Mesendoderm (in vitro differentiated cells): Measurements from ENCODE around the gene PRKAG1.

Experiments
- DNase-seq: peaks from one replicate; pipeline ENCODE4 v3.0.0; 2013
- H2AK5ac ChIP-seq: 2 replicates; pipeline ENCODE4 v1.6.1; 2013; ENCODE audit warnings: low read length, inconsistent platforms
- H2BK120ac ChIP-seq: 2 replicates; pipeline ENCODE4 v1.6.1; 2013; ENCODE audit warnings: low read depth, mild to moderate bottlenecking, low read length, moderate library complexity, mixed read lengths
- H2BK15ac ChIP-seq: replicated peaks from 2 replicates; pipeline ENCODE4 v1.6.1; 2013; ENCODE audit warnings: low read depth, mild to moderate bottlenecking, moderate library complexity
- H2BK5ac ChIP-seq: 2 replicates; pipeline ENCODE4 v1.6.1; 2013; ENCODE audit warnings: low read length, inconsistent platforms
- H3K18ac ChIP-seq: 2 replicates; pipeline ENCODE4 v1.6.1; 2013; ENCODE audit warnings: mild to moderate bottlenecking, low read length, mixed read lengths
- H3K23ac ChIP-seq: one replicate; pipeline ENCODE4 v1.6.1; 2013; ENCODE audit warnings: low read length
- H3K27ac ChIP-seq: 2 replicates; pipeline ENCODE4 v1.5.1; 2013; ENCODE audit warnings: low read depth, mild to moderate bottlenecking, inconsistent platforms, low read length, moderate library complexity
- H3K27me3 ChIP-seq: 2 replicates; pipeline ENCODE4 v1.6.1; 2013; ENCODE audit warnings: low read length, control low read depth, mild to moderate bottlenecking, inconsistent platforms; ENCODE audit not compliant: insufficient read depth, poor library complexity
- H3K36me3 ChIP-seq: 2 replicates; pipeline ENCODE4 v1.6.1; 2013; ENCODE audit warnings: low read length, inconsistent platforms; ENCODE audit not compliant: control insufficient read depth, insufficient read depth
- H3K4ac ChIP-seq: one replicate; pipeline ENCODE4 v1.6.1; 2013; ENCODE audit warnings: low read depth, mild to moderate bottlenecking, low read length, moderate library complexity
- H3K4me1 ChIP-seq: 2 replicates; pipeline ENCODE4 v1.6.1; 2013; ENCODE audit warnings: low read depth, low read length, inconsistent platforms; ENCODE audit not compliant: control insufficient read depth
- H3K4me2 ChIP-seq: 2 replicates; pipeline ENCODE4 v1.6.1; 2013; ENCODE audit warnings: low read length
- H3K4me3 ChIP-seq: 2 replicates; pipeline ENCODE4 v1.5.1; 2013; ENCODE audit warnings: mild to moderate bottlenecking, low read length
- H3K56ac ChIP-seq: one replicate; pipeline ENCODE4 v1.6.1; 2013; ENCODE audit warnings: low read length
- H3K79me1 ChIP-seq: 2 replicates; pipeline ENCODE4 v1.6.1; 2013; ENCODE audit warnings: low read length, inconsistent platforms
- H3K79me2 ChIP-seq: 2 replicates; pipeline ENCODE4 v1.6.1; 2013; ENCODE audit warnings: mild to moderate bottlenecking, low read length; ENCODE audit not compliant: control insufficient read depth, insufficient read depth
- H3K9ac ChIP-seq: 2 replicates; pipeline ENCODE4 v1.6.1; 2013; ENCODE audit warnings: low read length, inconsistent platforms
- H4K5ac ChIP-seq: one replicate; pipeline ENCODE4 v1.6.1; 2013; ENCODE audit warnings: low read length
- H4K8ac ChIP-seq: one replicate; pipeline ENCODE4 v1.6.1; 2013; ENCODE audit warnings: low read depth, mild to moderate bottlenecking, control low read depth, low read length, moderate library complexity
- WGBS: extraction: QIAGEN DNeasy Blood & Tissue Kit; methylation state at CpG from one replicate; pipeline ENCODE4 v1.1.7; 2013; ENCODE audit warnings: low lambda C conversion rate, missing lambda C conversion rate; ENCODE audit not compliant: insufficient coverage; ENCODE audit errors: extremely low coverage; 5-methylcytosine and 5-hydroxymethylcytosine counted together

PRKAG1 gene

DNA sequence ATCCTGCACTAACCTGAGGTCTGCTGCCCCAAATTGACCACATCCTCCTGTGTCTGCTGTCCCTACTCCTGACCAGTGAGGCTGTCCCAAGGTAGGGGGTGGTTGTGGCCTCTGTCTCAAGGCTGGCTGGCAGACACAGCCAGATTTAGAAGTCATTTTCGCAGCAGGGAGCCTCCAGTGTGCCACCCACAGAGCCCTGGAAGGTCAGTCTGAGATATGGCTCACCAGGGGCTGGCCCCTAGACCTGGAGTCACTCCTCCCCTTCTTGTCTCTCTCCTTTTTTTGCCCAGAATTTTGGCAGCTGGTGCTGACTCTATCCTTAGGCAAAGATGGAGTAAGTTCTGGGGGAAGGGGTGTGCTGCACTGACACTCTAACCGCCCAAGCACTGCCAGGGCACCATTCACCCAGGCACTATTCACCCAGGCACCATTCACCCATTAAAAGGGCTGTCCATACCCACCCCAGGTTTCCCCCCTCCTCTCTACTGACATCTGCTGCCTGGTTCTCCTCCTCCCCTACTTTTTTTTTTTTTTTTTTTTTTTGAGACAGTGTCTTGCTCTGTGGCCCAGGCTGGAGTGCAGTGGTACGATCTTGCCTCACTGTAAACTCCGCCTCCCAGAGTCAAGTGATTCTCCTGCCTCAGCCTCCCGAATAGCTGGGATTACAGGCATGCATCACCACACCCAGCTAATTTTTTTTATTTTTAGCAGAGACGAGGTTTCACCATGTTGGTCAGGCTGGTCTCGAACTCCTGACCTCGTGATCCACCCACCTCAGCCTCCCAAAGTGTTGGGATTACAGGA is 27.1 kb downstream of the PRKAG1 start:
- no peak overlapping the region for H2AK5ac ChIP-seq
- H3K4ac ChIP-seq = no peak overlapping the region
- no peaks in the 10 kb centered on the region for H3K36me3 ChIP-seq
- no peak overlapping the region for H2BK120ac ChIP-seq
- no peak for DNase-seq
- no peak overlapping the region for H3K9ac ChIP-seq
- H3K4me3 ChIP-seq = no peak overlapping the region
- H3K56ac ChIP-seq = peak overlapping the region; percentile 25
- H3K27ac ChIP-seq = no peak overlapping the region
- H3K4me2 ChIP-seq = no peak overlapping the region
- H3K23ac ChIP-seq = no peak overlapping the region
- no peak overlapping the region for H3K18ac ChIP-seq
- no peak overlapping the region for H2BK5ac ChIP-seq
- H3K79me1 ChIP-seq = no peaks in the 10 kb centered on the region
- H2BK15ac ChIP-seq = no peak overlapping the region
- H3K27me3 ChIP-seq = peaks cover 9% of the 10 kb centered on the region
- no CpG with 5 or more reads among the region's 8 CpGs for WGBS
- H4K8ac ChIP-seq = no peak overlapping the region
- H4K5ac ChIP-seq = no peak overlapping the region
- H3K4me1 ChIP-seq = peaks cover 13% of the 10 kb centered on the region
- no peaks in the 10 kb centered on the region for H3K79me2 ChIP-seq

DNA sequence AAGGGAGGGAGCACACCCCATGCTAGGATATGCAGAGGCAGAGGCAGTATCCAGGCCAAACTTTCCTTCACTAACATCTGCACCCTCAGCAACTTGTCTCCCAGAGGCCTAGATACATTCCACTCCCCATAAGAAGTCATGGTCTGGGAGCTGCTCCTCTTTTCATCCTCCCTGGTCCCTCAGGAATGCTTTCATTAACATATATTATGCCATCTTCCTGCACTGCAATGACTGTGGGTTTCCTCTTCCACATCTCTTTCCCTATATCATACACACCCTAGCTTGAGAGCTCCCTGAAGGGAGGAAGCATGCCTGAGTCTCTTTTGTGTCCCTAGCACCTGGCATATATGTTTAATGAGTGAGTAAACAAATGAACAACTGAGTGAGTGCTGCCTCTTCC is 28.0 kb downstream of the PRKAG1 start:
- no peak overlapping the region for H3K4ac ChIP-seq
- H3K4me2 ChIP-seq = no peak overlapping the region
- H3K9ac ChIP-seq = no peak overlapping the region
- no peak overlapping the region for H3K23ac ChIP-seq
- DNase-seq = no peak
- no peak overlapping the region for H2BK15ac ChIP-seq
- H3K27ac ChIP-seq = no peak overlapping the region
- H2AK5ac ChIP-seq = no peak overlapping the region
- H3K36me3 ChIP-seq = no peaks in the 10 kb centered on the region
- peaks cover 13% of the 10 kb centered on the region for H3K4me1 ChIP-seq
- no peak overlapping the region for H2BK5ac ChIP-seq
- peaks cover 9% of the 10 kb centered on the region for H3K27me3 ChIP-seq
- no peaks in the 10 kb centered on the region for H3K79me2 ChIP-seq
- H3K56ac ChIP-seq = no peak overlapping the region
- H3K79me1 ChIP-seq = no peaks in the 10 kb centered on the region
- no peak overlapping the region for H3K4me3 ChIP-seq
- H4K8ac ChIP-seq = no peak overlapping the region
- H2BK120ac ChIP-seq = no peak overlapping the region
- no peak overlapping the region for H3K18ac ChIP-seq
- peak overlapping the region; percentile 12 for H4K5ac ChIP-seq

DNA sequence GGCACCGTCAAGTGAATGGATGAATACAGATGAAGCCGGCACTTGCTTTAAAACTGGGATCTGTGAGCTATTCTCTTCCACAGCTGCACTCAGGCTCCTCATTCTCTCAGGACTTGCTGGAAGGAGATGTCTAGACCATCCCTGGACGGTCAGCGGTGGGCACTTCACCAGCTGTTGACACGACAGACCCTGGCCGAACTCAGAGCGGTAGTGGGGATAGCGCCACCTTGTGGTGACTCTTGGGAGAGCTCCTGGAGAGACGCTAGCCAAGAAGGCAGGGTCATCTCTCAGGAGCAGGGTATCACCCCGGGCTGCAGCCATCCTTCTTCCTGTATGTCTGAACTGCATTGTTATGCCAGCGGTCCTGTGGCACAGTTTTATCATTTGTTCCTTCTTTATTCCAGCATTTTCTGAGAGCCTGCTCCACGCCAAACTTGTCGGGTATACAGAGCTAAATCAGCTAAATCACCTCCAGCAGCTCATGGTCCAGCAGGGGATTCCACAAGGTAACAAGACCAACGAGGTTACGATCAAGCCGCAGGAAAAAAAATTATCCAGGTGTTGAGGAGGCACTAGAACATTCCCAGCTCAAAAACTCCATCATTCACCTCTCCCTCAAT is 30.4 kb downstream of the PRKAG1 start:
- no CpG with 5 or more reads among the region's 16 CpGs for WGBS
- Histone ChIP-seq H3K27ac (no peak overlapping the region), H2BK15ac (no peak overlapping the region), H3K79me1 (no peaks in the 10 kb centered on the region), H3K18ac (no peak overlapping the region), H2BK5ac (no peak overlapping the region), H4K5ac (no peak overlapping the region), H3K4me3 (no peak overlapping the region), H3K4me1 (peaks cover 6% of the 10 kb centered on the region), H3K23ac (no peak overlapping the region), H3K9ac (no peak overlapping the region), H3K4ac (no peak overlapping the region), H2BK120ac (no peak overlapping the region), H2AK5ac (no peak overlapping the region), H3K4me2 (no peak overlapping the region), H3K27me3 (peaks cover 21% of the 10 kb centered on the region), H3K36me3 (no peaks in the 10 kb centered on the region), H3K56ac (no peak overlapping the region), H4K8ac (no peak overlapping the region), H3K79me2 (no peaks in the 10 kb centered on the region)
- DNase-seq = peak; percentile 79

DNA sequence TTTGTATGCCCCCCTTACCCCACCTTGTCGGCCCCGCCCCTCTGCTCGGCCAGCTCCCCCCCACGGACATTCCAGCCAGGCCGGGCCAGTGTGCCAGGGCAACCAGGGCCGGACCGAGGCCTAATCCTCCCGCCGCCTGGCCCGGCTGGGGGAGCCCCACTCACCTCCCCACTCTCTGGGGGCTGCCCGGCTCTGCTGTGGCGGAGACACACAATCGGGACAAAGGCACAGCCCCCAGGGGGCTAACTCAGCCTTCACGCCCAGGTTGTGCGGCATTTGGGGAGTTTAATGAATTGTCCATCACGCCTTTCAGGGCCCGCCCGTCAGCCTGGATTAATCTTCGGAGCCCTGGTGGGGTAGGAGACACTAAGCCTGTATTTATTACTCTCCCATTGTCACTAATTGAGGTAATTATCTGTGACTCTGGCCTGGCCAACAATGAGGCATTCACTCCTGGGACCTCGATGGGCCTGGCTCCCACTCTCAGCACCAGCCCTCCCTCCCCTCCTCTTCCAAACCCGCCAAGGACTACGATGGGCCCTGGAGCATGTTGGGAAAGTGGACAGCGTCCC is 31.8 kb downstream of the PRKAG1 start:
- Histone ChIP-seq H3K4me3 (no peak overlapping the region), H3K56ac (no peak overlapping the region), H3K27me3 (peaks cover 32% of the 10 kb centered on the region), H3K4me2 (no peak overlapping the region), H2BK120ac (no peak overlapping the region), H3K18ac (no peak overlapping the region), H2BK5ac (no peak overlapping the region), H2BK15ac (no peak overlapping the region), H3K9ac (no peak overlapping the region), H2AK5ac (no peak overlapping the region), H3K36me3 (no peaks in the 10 kb centered on the region), H3K4me1 (peaks cover 6% of the 10 kb centered on the region), H3K27ac (no peak overlapping the region), H4K5ac (no peak overlapping the region), H3K23ac (no peak overlapping the region), H4K8ac (no peak overlapping the region), H3K79me1 (no peaks in the 10 kb centered on the region), H3K4ac (no peak overlapping the region), H3K79me2 (no peaks in the 10 kb centered on the region)
- DNase-seq = no peak
- no CpG with 5 or more reads among the region's 23 CpGs for WGBS

DNA sequence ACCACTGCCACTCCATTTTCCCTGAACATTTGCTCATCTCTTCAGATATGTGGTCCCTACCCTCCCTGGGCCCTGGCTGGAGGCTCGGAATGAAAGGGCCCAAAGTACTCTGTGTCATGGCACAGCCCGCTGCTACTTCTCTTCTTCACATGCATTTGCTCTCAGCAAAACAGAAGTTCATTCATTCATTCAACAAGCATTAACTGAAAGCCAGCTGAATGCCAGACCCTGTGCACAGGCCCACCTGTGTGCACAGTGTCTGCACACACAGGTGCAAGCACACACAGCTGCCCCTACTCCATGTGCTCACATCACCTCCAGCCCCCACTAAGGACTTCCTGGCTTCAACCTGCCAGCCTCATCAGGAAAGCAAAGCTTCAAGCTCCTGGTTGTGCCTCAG is 32.7 kb downstream of the PRKAG1 start:
- H2BK5ac ChIP-seq = no peak overlapping the region
- no CpG with 5 or more reads among the region's 2 CpGs for WGBS

More for the DNA sequence above, 32.7 kb downstream of the PRKAG1 start:
- Histone ChIP-seq H3K4ac (no peak overlapping the region), H3K79me2 (no peaks in the 10 kb centered on the region), H3K79me1 (no peaks in the 10 kb centered on the region), H3K27me3 (peaks cover 41% of the 10 kb centered on the region), H3K36me3 (no peaks in the 10 kb centered on the region), H2BK15ac (no peak overlapping the region), H2BK120ac (no peak overlapping the region), H4K8ac (no peak overlapping the region), H3K18ac (no peak overlapping the region), H3K23ac (no peak overlapping the region), H3K27ac (no peak overlapping the region), H3K4me1 (peaks cover 2% of the 10 kb centered on the region), H3K9ac (no peak overlapping the region), H4K5ac (no peak overlapping the region), H3K56ac (no peak overlapping the region), H3K4me2 (no peak overlapping the region), H2AK5ac (no peak overlapping the region), H3K4me3 (no peak overlapping the region)
- DNase-seq = no peak
